Mesothelial cell of epicardium (in vitro differentiated cells): Measurements from ENCODE around the gene MRPS12. TPM values are rescaled to one million over a fixed set of nuclear protein-coding genes. Genes with fewer than 3 reads are reported as not detected.

Source experiments
- DNase-seq, 2 experiments: peaks; one replicate each; pipeline ENCODE4 v3.0.0; 2021; ENCODE audit warnings: low spot score in 2 of 2; ENCODE audit not compliant: unreplicated experiment in 2 of 2
- H3K27ac Mint-ChIP-seq: 2 replicates; pipeline ENCODE4 v1.8.0; 2021; ENCODE audit warnings: mixed read lengths
- H3K27me3 Mint-ChIP-seq: 2 replicates; pipeline ENCODE4 v1.8.0; 2021; ENCODE audit warnings: low read depth, mixed read lengths
- H3K36me3 Mint-ChIP-seq: 2 replicates; pipeline ENCODE4 v1.8.0; 2021; ENCODE audit warnings: mixed read lengths
- H3K4me1 Mint-ChIP-seq: 2 replicates; pipeline ENCODE4 v1.8.0; 2021; ENCODE audit warnings: mixed read lengths
- H3K4me3 Mint-ChIP-seq: 2 replicates; pipeline ENCODE4 v1.8.0; 2021; ENCODE audit warnings: mild to moderate bottlenecking, moderate library complexity, mixed read lengths
- H3K9me3 Mint-ChIP-seq: 2 replicates; pipeline ENCODE4 v1.8.0; 2021; ENCODE audit warnings: mixed read lengths
- total RNA-seq: library from RNA; stranded (reverse); gene quantifications from 3 replicates; pipeline ENCODE4 v1.2.1, GENCODE V29; 2021
- TF ChIP-seq, protein P1 (sequence below): fragments of 200-600 bp; sonication (generic); IDR thresholded peaks from one replicate; pipeline ENCODE4 v1.5.0; 2021; ENCODE audit warnings: antibody characterized with exemption; ENCODE audit not compliant: unreplicated experiment

MRPS12 gene
- total RNA-seq, 1 donor from 2014 or later: 24.3 TPM

DNA sequence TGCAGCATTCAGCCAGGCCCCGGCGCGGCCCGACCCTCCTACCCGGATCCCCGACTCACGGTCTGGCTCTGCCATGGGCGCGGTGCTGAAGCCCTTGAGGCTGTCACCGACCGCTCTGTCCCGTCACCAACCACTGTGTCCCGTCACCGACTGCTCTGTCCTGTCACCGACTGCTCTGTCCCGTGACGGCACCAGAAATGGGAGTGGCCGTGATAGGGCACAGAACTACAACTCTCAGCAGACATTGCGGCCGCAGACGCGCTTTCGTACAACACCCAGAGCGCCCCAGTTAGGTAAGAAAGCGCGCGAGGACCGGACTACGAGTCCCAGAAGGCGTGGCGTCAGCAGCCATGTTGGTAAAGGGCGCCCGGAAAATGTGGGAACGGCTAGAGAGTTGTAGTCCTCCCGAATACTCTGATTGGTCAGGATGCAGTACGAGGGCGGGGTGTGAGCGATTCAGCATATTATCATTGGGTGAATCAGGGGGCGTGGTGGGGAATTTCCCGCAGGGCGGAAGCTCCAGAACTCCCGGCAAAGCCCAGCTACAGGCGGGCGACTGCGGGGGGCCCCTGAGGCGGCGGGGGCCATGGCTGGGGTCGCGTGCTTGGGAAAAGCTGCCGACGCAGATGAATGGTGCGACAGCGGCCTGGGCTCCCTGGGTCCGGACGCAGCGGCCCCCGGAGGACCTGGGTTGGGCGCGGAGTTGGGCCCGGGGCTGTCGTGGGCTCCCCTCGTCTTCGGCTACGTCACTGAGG, 31.1 kb upstream of the MRPS12 start, which contains the start of the genes NFKBIB and SIRT2:
NFKBIB (plus strand) TSS at position 523 of the 755 bp plus-strand sequence; CDS start at position 587, 64 bp downstream.
SIRT2 (minus strand) TSS at position 172 of the 755 bp plus-strand sequence; CDS start at position 75, 97 bp downstream.
- Mint-ChIP-seq H3K4me3 (peak within 1 kb of the TSS; percentile 99), H3K36me3 (peaks cover 6% of the 10 kb centered on the region), H3K9me3 (no peaks in the 10 kb centered on the region), H3K4me1 (peaks cover 15% of the 10 kb centered on the region), H3K27me3 (no peaks in the 10 kb centered on the region), H3K27ac (peak within 1 kb of the TSS; percentile 100)
- TF ChIP-seq, protein P1, sequence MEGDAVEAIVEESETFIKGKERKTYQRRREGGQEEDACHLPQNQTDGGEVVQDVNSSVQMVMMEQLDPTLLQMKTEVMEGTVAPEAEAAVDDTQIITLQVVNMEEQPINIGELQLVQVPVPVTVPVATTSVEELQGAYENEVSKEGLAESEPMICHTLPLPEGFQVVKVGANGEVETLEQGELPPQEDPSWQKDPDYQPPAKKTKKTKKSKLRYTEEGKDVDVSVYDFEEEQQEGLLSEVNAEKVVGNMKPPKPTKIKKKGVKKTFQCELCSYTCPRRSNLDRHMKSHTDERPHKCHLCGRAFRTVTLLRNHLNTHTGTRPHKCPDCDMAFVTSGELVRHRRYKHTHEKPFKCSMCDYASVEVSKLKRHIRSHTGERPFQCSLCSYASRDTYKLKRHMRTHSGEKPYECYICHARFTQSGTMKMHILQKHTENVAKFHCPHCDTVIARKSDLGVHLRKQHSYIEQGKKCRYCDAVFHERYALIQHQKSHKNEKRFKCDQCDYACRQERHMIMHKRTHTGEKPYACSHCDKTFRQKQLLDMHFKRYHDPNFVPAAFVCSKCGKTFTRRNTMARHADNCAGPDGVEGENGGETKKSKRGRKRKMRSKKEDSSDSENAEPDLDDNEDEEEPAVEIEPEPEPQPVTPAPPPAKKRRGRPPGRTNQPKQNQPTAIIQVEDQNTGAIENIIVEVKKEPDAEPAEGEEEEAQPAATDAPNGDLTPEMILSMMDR: no peak
- DNase-seq: peak; percentile 95 to 97

DNA sequence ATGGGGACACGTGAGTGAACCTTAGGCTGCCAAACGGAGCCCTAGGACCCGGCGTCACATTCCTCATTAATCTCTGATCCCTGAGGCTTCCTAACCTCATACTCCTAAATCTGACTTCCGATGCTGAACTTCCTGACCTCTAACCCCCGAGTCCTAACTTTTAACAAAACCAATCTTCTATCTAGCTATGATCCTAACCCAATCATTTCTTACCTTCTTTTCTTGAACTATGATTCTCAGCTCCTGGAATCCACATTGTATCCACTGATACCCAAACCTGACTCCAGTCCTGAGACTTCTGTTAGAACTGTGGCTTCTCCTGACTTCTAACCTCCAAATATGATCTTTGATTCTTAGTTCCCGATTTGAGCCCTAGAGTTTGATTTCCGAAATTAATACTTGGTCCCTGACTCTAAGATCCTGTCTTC, 30.5 kb upstream of the MRPS12 start:
- DNase-seq: no peak
- peak overlapping the region; percentile 99 for H3K4me3 Mint-ChIP-seq
- H3K36me3 Mint-ChIP-seq: peaks cover 6% of the 10 kb centered on the region
- H3K4me1 Mint-ChIP-seq: peaks cover 15% of the 10 kb centered on the region
- TF ChIP-seq, protein P1: no peak
- no peaks in the 10 kb centered on the region for H3K9me3 Mint-ChIP-seq
- peak overlapping the region; percentile 94 for H3K27ac Mint-ChIP-seq
- H3K27me3 Mint-ChIP-seq: no peaks in the 10 kb centered on the region

DNA sequence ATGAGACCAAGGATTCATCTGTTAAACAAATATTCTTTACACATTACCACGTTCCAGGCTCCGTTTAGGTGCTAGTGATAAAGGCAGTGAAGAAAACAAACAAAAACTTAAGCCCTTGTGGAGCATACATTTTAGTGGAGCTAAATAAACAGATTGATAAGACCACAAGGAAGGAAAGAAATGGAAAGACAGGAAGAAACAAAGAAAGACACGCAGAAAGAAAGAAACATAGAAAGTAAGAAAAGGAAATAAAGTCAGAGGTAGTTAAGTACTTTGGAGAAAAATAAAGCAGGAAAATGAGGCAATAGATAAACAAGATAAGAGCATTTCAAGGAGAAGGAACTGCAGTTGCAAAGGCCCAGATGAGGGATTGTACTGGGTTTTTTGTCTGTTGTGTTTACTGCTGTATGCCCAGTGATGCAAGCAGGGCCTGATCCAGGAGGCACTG, 30.0 kb upstream of the MRPS12 start:
- Mint-ChIP-seq H3K27me3 (no peaks in the 10 kb centered on the region), H3K4me1 (peaks cover 15% of the 10 kb centered on the region), H3K4me3 (peak overlapping the region; percentile 99), H3K27ac (peak overlapping the region; percentile 94), H3K36me3 (peaks cover 8% of the 10 kb centered on the region), H3K9me3 (no peaks in the 10 kb centered on the region)
- DNase-seq: no peak
- TF ChIP-seq, protein P1: no peak

DNA sequence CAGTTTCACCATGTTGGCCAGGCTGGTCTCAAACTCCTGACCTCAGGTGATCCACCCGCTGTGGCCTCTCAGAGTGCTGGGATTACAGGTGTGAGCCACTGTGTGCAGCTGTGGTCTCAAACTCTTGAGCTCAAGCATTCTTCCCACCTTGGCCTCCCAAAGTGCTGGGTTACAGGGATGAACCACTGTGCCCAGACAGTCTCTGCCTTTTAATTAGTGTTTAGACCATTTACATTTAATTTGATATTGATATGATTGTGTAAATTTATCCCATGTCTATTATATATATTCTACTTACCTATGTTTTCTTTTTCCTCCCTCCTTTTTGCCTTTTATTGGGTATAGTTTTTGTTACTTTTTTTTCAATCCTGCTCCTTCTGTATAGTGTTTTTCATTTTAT, 29.1 kb upstream of the MRPS12 start:
- no peak for DNase-seq
- Mint-ChIP-seq H3K9me3 (no peaks in the 10 kb centered on the region), H3K36me3 (peaks cover 8% of the 10 kb centered on the region), H3K4me1 (peaks cover 15% of the 10 kb centered on the region), H3K27me3 (no peaks in the 10 kb centered on the region), H3K27ac (no peak overlapping the region), H3K4me3 (no peak overlapping the region)
- TF ChIP-seq, protein P1: no peak

DNA sequence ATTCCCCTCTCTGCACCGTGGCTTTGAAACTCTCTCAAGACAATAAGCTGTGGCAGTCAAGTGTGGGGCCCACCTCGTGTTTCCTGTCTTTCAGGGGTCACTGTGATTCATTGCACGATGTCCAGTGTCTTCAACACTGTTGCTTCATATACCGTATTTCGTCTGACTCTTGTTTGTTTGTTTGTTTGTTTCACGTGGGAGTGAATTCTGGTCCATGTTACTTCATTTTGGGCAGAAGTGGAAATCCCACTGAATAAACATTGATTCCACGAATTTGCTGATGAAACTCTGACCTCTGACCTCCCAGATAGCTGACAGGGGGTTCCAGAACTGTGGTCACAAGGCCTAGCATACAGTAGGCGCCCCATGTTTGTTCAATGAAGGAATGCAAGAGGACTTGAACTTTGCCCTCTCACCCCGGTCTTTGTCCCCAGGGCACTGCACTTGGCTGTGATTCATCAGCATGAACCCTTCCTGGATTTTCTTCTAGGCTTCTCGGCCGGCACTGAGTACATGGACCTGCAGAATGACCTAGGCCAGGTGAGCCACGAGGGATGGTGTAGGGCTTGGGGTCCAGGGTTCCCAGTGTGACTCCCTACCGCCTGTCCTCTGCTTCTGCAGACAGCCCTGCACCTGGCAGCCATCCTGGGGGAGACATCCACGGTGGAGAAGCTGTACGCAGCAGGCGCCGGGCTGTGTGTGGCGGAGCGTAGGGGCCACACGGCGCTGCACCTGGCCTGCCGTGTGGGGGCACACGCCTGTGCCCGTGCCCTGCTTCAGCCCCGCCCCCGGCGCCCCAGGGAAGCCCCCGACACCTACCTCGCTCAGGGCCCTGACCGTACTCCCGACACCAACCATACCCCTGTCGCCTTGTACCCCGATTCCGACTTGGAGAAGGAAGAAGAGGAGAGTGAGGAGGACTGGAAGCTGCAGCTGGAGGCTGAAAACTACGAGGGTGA, 25.9 kb upstream of the MRPS12 start:
- no peaks in the 10 kb centered on the region for H3K27me3 Mint-ChIP-seq
- TF ChIP-seq, protein P1: no peak
- H3K27ac Mint-ChIP-seq: no peak overlapping the region
- peaks cover 15% of the 10 kb centered on the region for H3K36me3 Mint-ChIP-seq
- H3K9me3 Mint-ChIP-seq: no peaks in the 10 kb centered on the region
- no peak overlapping the region for H3K4me3 Mint-ChIP-seq
- peaks cover 6% of the 10 kb centered on the region for H3K4me1 Mint-ChIP-seq
- no peak for DNase-seq
